ENCODE measurements around the gene CRLF3.
"Not testable (repeated sequence)": the region's sequence is repeated elsewhere in the genome, so short reads cannot be mapped to it uniquely, and the experiment has no call there.

- TF ChIP-seq, protein P1, sequence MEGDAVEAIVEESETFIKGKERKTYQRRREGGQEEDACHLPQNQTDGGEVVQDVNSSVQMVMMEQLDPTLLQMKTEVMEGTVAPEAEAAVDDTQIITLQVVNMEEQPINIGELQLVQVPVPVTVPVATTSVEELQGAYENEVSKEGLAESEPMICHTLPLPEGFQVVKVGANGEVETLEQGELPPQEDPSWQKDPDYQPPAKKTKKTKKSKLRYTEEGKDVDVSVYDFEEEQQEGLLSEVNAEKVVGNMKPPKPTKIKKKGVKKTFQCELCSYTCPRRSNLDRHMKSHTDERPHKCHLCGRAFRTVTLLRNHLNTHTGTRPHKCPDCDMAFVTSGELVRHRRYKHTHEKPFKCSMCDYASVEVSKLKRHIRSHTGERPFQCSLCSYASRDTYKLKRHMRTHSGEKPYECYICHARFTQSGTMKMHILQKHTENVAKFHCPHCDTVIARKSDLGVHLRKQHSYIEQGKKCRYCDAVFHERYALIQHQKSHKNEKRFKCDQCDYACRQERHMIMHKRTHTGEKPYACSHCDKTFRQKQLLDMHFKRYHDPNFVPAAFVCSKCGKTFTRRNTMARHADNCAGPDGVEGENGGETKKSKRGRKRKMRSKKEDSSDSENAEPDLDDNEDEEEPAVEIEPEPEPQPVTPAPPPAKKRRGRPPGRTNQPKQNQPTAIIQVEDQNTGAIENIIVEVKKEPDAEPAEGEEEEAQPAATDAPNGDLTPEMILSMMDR (IDR thresholded peaks at IDR 0.05; ENCODE audit: borderline replicate concordance, extremely low read depth, low read length, poor library complexity, severe bottlenecking) = not testable (repeated sequence)
- TF ChIP-seq EZH2 (IDR thresholded peaks at IDR 0.05; ENCODE audit: borderline replicate concordance, low read depth, low read length, severe bottlenecking) = not testable (repeated sequence)
These were observed 88.8 kb downstream of the CRLF3 start for GRCh38 chr17:30735644-30736043.

Data from DND-41 (cell line).